ENCODE data around the gene ALK.

The ALK gene

GRCh38 chr2:29426354-29426753 lies 495.0 kb downstream of the ALK start:
- DNase-seq (ENCODE audit: extremely low read depth in 1 of 2, low read depth in 1 of 2): no peak

DNA sequence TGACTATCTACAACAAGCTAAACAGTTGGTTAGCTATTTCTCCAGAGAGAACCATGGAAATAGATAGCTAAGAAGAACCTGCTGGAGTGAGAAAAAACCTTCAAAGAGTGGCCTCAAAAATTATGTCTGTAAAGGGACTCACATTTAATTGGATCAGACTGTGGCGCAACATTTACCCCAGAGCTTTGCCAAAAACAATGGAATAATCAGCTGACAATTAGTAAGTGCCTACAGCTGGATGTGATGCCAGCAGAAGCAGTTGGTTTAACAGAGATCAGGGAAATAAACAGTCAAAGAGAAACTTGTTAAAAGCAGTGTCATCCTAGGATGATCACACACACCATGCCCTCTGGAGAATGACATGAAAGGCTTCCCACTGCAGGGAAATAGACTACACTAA lies 495.5 kb downstream of the ALK start:
- DNase-seq (ENCODE audit: extremely low read depth in 1 of 2, low read depth in 1 of 2): no peak

GRCh38 chr2:29423061-29423666 lies 498.2 kb downstream of the ALK start:
- DNase-seq (ENCODE audit: extremely low read depth in 1 of 2, low read depth in 1 of 2): no peak

- no peak for DNase-seq (ENCODE audit: extremely low read depth in 1 of 2, low read depth in 1 of 2)
These were observed 500.2 kb downstream of the ALK start for GRCh38 chr2:29420999-29421782.

GRCh38 chr2:29420464-29420863 lies 500.9 kb downstream of the ALK start:
- no peak for DNase-seq (ENCODE audit: extremely low read depth in 1 of 2, low read depth in 1 of 2)

GRCh38 chr2:29417630-29418029 lies 503.8 kb downstream of the ALK start:
- DNase-seq (ENCODE audit: extremely low read depth in 1 of 2, low read depth in 1 of 2): no peak

- no peak for DNase-seq (ENCODE audit: extremely low read depth in 1 of 2, low read depth in 1 of 2)
These were observed 509.0 kb downstream of the ALK start for GRCh38 chr2:29412197-29412925.

- no peak for DNase-seq (ENCODE audit: extremely low read depth in 1 of 2, low read depth in 1 of 2)
These were observed 515.7 kb downstream of the ALK start for GRCh38 chr2:29405707-29406106.

GRCh38 chr2:29405266-29405665 lies 516.1 kb downstream of the ALK start:
- DNase-seq (ENCODE audit: extremely low read depth in 1 of 2, low read depth in 1 of 2): no peak

- DNase-seq (ENCODE audit: extremely low read depth in 1 of 2, low read depth in 1 of 2): no peak
These were observed 519.4 kb downstream of the ALK start for GRCh38 chr2:29401994-29402393.

GRCh38 chr2:29400930-29401653 lies 520.3 kb downstream of the ALK start:
- DNase-seq (ENCODE audit: extremely low read depth in 1 of 2, low read depth in 1 of 2): no peak

DNA sequence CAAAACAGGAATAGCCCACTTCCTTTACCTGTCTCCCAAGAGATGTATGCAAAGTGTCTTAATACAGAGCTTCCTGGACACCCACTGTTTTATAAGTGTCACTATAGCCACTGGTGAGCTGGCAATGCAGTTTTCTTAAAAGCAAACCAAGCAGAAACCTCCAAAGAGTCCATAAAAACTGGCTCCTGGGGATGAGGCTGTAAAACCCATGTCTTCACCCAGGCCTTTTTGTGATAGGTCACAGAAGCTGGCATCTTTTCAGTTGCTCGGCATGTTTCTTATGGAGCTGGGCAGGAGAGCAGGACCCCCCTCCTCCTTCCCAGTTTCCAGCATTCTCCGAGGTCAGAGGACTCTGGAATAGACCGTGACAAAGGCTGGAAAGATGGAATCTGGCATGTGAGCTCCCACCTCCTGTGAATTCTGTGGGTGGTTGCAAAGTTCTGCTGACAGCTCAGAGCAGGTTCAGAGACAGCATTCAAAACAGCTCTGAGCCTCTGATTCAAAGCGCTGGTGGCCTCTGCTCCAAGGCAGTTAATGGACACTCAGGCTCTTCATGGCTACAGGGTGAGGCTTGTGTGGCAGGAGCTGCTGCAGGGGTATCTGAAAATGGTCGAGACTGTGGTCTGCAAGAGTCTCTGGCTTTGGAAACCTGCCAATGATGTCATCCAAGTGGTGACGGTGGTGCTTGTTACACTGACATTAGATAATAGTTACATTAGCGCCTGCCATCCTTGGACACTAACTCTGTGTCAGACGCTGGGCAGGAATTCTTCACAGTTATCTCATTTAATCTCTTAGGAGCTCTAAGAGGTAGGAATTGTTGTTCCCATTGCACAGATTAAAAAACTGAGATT lies 522.8 kb downstream of the ALK start:
- DNase-seq (ENCODE audit: extremely low read depth in 1 of 2, low read depth in 1 of 2): no peak

DNA sequence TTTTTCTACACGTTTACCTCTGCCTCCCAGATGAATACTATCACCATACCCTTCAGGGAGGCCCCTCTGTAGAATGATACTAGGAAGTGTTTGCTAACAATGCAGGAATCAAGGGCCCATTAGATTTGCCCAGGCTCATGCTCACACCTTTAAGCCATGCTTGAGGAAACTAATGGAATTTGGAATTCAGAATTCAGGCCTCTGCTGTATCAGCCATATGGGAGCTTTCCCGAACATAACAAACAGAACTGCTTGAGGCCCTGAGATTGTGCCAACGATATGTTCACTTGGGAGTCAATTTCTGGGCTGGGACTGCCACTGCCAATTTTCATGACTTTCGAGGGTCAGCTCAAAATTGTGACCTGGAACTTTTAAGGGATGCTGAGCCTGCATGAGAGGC lies 523.7 kb downstream of the ALK start:
- DNase-seq (ENCODE audit: extremely low read depth in 1 of 2, low read depth in 1 of 2): no peak

DNA sequence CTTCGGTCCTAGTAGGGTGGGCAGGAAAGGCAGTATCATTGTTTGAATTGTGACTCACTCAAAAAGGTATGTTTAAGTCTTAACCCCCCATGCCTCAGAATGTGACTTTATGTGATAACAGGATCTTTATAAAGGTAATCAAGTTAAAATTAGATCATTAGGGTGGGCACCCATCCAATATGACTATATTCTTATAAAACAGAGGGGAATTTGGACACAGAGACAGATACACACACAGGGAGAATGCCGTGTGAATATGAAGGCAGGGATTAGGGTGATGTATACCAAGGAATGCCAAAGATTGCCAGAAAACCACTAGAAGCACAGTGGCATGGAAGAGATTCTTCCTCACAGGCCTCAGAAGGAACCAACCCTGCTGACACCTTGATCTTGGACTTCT lies 524.3 kb downstream of the ALK start:
- DNase-seq (ENCODE audit: extremely low read depth in 1 of 2, low read depth in 1 of 2): no peak

- no peak for DNase-seq (ENCODE audit: extremely low read depth in 1 of 2, low read depth in 1 of 2)
These were observed 526.4 kb downstream of the ALK start for GRCh38 chr2:29394981-29395350.

DNA sequence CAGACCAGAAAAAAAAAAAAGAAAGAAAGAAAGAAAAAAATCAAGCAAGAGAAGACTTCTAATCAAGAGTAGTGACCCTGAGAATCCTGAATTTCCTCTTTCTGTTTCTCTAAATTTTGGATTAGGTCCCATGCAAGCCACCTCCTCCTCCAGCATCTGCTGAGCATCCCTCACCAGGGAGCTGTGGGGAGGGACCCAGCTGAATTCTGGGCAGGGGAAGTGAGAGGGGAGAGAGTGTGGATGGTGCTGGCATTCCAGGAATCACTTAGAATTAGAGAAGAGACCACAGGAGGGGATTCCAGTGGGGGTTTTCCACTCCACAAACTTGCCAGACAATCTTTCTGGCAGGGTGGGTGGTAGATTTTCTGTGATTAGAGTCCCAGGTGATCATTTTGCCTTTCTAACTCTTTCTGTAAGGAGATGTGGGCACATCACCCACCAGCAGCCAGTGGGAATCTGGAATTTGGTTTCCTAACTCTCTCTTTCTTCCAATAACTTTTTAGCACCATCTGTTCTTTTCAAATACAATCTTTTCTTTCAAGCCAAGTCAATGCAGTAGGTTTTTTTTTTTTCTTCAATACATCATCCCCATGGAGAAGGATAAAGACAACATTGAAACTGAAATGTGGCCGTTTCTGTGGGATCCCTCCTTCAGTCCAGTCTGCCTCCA lies 526.9 kb downstream of the ALK start:
- no peak for DNase-seq (ENCODE audit: extremely low read depth in 1 of 2, low read depth in 1 of 2)

GRCh38 chr2:29393676-29394075 lies 527.7 kb downstream of the ALK start:
- DNase-seq (ENCODE audit: extremely low read depth in 1 of 2, low read depth in 1 of 2): no peak

- DNase-seq (ENCODE audit: extremely low read depth in 1 of 2, low read depth in 1 of 2): no peak
These were observed 528.6 kb downstream of the ALK start for GRCh38 chr2:29392774-29393173.

DNA sequence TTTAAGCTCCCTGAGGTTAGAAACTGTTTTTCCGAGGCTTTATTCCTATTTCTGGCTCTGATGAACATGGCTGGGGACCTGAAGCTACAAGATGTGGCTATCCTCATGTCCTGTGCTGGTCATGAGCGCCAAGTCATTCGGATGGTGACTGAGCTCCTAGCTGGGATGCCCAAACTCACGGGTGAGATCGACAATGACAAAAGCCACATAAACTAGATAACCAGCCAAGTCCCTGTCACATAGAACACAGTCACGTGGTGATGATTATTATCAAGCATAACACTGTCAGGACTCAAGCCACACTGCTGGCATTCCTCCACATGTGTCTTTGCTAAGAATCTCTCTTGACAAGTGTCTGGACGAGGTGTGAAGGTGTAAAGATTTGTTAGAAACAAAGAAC lies 531.2 kb downstream of the ALK start:
- DNase-seq (ENCODE audit: extremely low read depth in 1 of 2, low read depth in 1 of 2): no peak

DNA sequence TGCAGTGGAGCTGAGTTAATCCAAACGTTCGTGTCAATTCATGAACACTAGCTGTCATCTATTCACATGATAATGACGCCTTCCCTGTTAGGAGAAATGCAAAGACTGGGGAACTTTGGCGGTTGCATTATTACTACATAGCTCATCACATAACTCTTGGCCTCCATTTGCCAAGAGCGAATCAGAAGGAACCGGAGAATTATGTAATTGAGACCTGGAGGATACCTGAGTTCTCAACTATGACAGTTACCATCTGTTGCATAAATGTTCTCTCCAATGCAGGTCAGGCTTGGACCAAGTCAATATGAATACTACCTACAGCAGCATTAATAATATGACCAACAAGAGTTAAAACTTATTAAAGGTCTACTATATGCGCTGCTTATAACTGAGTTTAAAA lies 531.7 kb downstream of the ALK start:
- DNase-seq (ENCODE audit: extremely low read depth in 1 of 2, low read depth in 1 of 2): no peak

Data from stimulated activated CD8-positive, alpha-beta memory T cell treated with anti-CD3 and anti-CD28 coated beads, Interleukin-7, amount 100 ng/mL, for 48 hours (primary cell).